ENCODE results near the gene COL27A1.

The COL27A1 gene

GRCh38 chr9:114155263-114155994 is at the start of gene COL27A1:
Gene COL27A1 (plus strand): TSS chr9:114155537. CDS start chr9:114155951, 414 bp downstream.
- FAIRE-seq, result no peak

GRCh38 chr9:114107286-114108001 is 47.9 kb upstream of the COL27A1 start:
- FAIRE-seq, result no peak

DNA sequence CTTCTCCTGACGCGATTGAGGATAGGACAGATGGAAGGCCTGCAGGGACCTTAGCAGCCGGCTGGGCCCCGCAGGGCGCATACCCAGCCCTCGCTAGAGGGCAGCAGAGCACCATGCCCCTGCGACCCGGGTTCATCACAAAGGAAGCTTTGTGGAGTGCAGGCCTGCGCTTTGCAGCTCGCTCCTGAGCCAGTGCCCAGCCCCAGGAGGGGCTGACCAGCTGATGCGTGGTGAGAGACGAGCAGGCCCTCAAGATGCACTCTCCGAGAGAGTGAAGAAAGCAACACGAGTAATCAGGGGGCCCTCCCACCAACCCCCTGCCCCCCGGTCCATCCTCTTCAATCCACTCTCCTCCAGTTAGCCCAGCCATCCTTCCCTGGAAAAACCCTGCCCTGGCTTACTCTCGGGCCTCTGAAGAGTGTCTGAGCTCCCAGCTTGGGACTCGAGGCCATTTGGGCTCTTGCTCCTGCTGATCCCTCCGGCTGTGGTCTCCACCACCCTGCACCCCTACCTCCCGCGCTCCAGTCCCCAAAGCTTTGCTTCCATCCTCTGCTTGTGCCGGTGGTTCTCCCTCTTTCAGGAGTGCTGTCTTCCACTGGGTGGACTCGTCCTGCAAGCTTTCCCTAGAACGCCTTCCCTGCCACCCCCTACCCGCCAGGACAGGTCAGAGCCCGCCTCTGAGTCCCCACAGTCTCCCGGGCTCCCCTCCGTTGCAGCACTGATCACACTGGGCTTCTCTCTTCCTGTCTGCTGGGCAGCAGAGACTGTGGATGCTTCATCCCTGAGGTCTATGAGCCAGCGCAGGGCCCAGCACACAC is 47.1 kb upstream of the COL27A1 start:
- no peak for FAIRE-seq

GRCh38 chr9:114109124-114109523 is 46.2 kb upstream of the COL27A1 start:
- no peak for FAIRE-seq

GRCh38 chr9:114110180-114110579 is 45.2 kb upstream of the COL27A1 start:
- no peak for FAIRE-seq

- no peak for FAIRE-seq
Measured at GRCh38 chr9:114112325-114112724, 43.0 kb upstream of the COL27A1 start.

DNA sequence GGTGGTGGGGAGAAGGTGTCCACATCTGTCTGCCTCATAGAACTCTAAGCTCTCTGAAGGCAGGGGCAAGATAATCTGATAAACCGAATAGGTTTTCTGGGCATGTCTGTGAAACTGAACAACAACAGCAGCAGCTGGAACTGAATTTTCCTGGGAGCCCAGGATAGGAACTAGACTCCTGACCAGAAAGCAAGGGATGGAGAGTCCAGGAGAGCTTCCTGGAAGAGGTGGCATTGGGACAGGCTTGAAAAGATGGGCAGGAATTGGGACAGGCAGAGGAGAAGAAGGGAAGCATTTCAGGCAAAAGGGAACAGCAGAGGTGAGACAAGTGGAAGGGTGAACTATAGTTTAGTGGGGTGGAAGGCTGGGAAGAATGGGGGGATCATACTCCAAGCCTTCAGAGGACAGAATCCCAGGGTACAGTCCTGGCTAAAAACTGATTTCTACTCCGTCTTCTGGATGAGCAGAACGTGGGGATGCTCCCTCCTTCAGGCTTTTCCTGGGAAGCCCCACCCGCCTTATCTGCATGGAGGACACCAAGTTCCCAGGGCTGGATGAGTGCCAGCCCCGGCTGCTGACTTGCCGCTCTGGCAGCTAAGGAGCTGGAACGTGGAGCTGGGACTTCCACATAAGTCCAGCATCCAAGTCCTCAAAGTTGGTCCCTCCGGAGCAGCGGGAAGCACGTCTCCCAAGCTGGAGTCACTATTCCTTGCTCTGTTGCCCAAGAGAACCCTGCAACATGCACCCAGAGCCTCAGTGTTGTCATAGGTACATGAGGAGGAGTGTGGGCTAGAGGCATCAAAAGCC is 42.4 kb upstream of the COL27A1 start:
- no peak for FAIRE-seq

GRCh38 chr9:114114364-114114763 is 41.0 kb upstream of the COL27A1 start:
- no peak for FAIRE-seq

GRCh38 chr9:114115654-114116125 is 39.6 kb upstream of the COL27A1 start:
- FAIRE-seq, result no peak

GRCh38 chr9:114116126-114116747 is 39.1 kb upstream of the COL27A1 start:
- FAIRE-seq, result no peak

GRCh38 chr9:114117614-114117995 is 37.7 kb upstream of the COL27A1 start:
- FAIRE-seq, result no peak

DNA sequence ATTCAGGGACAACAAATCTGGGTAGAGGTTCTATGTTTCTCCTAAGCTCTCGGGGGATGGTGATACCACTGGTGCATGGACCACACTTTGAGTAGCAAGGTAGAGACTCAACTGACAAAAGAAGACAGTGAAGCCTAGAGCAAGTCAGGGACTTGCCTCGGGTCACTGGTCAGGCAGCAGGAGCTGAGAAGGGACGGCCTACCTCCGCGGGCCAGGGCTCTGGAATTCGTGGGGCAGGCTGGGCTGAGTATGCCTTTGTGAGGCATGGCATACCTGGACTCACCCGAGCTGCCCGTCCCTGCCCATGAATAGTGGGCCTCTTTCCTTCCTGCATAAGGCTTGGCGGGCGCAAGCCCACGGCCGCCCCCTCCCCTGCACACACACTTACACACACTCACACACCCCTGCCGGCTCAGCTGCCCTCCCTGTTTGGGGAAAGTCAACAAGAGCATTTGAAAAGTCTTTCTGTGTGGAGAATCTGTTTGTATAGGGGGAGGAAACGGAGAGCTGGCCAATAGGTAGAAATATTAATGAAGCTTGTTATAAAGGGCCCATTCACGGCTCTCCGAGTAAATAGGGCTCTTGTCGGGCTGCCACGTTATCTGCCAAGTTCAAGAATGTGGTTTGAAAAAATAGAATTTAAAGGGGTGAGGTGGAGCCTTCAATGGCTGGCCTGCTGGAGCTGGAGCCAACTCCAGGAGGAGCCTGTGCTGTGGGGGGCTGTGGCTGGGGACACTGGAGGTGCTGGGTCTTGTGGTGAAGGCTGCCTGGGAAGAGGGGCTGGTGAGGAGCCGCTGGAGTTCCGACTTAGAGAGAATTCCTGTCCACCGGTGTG is 37.1 kb upstream of the COL27A1 start:
- FAIRE-seq, result no peak

- FAIRE-seq, result no peak
Measured at GRCh38 chr9:114119242-114120191, 35.8 kb upstream of the COL27A1 start.

- no peak for FAIRE-seq
Measured at GRCh38 chr9:114120192-114121014, 34.9 kb upstream of the COL27A1 start.

DNA sequence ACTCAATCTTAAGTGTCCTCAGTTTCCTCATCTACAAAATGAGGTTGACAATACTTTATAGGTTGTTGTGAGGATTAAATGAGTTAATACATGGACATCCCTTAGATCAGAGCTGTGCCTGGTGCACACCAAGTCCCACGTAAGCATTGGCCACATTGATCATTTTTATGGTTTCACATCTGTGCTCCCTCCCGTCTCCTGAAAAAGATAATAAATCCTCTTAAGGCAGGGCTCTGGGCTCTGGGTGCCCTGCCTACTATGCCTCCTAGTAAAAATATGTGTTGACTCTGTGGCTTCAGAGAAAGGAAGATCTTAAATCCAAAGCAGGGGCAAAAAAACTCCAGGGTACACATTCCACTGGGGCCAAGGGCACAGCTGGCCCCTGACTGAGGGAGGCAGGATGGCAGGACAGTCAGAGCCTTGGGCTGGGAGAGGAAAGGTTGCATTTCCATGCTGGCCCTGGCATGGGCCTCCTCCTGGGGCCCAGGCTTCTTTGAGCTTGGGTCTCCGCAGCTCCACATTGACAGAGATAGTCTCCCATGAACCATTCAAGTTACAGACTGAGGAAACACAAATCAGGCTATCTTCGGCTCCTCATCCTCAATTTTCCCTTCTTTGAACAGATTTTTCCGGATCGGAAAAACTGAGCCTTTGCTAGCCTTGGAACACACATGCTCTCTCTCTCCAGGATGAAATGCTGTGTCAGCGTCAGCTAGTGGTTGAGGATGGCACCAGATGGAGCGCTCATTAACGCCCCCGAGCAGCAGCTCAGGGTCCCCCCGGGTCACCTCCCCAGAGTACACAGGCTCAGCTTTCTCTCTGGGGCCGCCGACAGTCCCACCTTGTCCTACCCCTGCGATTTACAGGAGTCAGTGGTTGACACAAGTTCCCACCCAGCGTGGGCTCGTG is 33.9 kb upstream of the COL27A1 start:
- no peak for FAIRE-seq

- FAIRE-seq, result no peak
Measured at GRCh38 chr9:114122136-114123027, 33.0 kb upstream of the COL27A1 start.

Data from islet of Langerhans (tissue), 1 donor.